ENCODE data around the gene ASB10. TPM values are rescaled to one million over a fixed set of nuclear protein-coding genes. Genes with fewer than 3 reads are reported as not detected.

The ASB10 gene
- total RNA-seq, 4 donors from 2014 or later, result not detected

DNA sequence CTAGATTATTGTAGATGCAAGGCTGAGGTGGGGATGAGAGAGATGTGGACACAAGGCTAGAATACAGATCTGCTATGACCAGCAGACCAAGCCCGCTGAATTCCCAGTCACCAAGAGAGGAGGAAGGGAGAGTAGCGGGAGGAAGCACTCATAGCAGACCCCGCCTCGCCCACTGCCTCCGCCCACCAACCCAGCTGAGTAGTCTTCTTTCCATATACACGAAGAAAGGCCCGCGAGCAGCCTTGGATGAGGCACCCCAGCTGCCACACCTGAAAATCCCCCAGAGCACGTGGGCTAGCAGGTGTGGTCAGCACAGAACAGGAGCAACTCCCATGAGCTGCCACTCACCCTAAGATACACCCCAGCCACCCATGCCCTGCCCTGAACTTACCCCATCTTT, 31.1 kb upstream of the ASB10 start:
- TF ChIP-seq, protein P1, sequence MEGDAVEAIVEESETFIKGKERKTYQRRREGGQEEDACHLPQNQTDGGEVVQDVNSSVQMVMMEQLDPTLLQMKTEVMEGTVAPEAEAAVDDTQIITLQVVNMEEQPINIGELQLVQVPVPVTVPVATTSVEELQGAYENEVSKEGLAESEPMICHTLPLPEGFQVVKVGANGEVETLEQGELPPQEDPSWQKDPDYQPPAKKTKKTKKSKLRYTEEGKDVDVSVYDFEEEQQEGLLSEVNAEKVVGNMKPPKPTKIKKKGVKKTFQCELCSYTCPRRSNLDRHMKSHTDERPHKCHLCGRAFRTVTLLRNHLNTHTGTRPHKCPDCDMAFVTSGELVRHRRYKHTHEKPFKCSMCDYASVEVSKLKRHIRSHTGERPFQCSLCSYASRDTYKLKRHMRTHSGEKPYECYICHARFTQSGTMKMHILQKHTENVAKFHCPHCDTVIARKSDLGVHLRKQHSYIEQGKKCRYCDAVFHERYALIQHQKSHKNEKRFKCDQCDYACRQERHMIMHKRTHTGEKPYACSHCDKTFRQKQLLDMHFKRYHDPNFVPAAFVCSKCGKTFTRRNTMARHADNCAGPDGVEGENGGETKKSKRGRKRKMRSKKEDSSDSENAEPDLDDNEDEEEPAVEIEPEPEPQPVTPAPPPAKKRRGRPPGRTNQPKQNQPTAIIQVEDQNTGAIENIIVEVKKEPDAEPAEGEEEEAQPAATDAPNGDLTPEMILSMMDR (IDR thresholded peaks at IDR 0.05; ENCODE audit: low read depth), result no peak

DNA sequence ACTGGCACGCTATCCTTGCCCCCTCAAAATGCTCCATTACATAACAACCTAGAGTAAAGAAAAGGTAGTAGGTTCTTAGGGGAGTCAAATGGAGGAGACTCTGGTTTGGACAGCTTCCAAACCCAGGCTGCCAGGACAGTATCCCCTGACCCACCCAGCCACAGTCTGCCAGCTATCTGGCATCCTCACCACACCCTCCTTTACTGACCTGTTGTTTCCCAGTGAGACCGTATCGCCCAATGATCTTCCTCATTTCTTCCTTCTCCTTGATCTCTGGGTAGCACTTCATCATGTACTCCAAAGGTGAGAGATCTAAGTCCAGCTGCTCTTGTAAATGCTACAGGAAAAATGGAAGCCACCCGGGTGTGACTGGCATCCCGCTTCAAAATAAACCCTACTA, 28.3 kb upstream of the ASB10 start:
- TF ChIP-seq, protein P1 (IDR thresholded peaks at IDR 0.05; ENCODE audit: low read depth), result no peak

DNA sequence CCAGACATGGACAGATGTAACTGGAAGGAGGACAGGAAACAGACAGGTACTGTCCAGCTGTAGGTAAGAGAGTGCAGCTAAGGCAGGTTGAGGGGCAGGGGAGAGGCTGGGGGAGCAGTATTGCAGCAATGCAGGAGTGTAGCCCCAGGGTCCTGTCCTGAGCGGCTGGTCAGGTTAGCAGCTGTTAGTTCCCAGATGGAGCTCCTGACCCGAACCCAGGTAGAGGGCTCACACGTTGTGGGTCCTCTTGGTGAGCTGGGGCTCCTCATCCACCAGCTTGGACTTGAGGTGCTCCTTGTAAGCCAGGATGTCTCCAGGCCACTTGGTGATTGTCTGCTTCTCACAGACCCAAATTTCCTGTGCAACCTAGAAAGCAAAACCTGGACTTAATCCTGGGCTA, 26.8 kb upstream of the ASB10 start:
- TF ChIP-seq, protein P1 (IDR thresholded peaks at IDR 0.05; ENCODE audit: low read depth), result no peak

DNA sequence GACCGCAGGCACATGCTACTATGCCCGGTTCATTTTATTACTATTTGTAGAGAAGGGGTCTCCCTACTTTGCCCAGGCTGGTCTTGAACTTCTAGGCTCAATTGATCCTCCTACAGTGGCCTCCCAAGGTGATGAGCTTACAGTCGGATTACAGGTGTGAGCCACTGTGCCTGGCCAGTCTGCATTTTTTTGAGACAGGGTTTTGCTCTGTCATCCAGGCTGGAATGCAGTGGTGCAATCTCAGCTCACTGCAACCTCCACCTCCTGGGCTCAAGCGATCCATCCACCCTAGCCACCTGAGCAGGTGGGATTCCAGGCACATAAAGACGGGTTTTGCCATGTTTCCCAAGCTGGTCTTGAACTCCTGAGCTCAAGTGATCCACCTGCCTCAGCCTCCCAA, 25.6 kb upstream of the ASB10 start:
- TF ChIP-seq, protein P1 (IDR thresholded peaks at IDR 0.05; ENCODE audit: low read depth), result no peak

DNA sequence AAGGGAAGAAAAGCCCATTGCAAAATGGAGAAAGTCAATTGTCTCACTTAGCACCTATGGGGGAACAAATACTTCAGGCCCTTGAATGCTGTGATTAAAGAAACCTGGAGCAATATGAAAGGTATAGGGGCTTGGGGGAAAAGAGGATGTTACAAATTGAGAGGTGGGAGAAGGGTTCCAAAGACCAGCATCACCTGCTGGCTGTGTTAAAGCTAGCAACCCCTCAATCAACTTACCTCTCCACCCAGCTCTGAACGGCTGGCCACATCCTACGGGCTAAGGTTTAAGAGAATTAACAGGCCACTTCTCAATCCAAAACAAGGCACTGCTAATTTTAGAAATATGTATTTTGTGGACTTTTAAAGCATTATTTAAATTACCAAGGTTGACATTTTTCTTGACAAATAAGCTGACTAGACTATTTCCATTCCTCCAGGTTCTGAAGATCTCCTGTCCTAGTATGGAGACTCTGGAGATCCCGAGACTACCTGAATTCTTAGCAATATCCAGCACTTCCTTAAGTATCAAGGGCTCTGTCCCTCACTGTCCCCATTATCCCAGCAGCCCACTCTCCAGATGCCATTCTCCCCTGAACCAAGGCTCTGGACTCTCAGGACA, 24.2 kb upstream of the ASB10 start:
- TF ChIP-seq, protein P1 (IDR thresholded peaks at IDR 0.05; ENCODE audit: low read depth), result no peak

DNA sequence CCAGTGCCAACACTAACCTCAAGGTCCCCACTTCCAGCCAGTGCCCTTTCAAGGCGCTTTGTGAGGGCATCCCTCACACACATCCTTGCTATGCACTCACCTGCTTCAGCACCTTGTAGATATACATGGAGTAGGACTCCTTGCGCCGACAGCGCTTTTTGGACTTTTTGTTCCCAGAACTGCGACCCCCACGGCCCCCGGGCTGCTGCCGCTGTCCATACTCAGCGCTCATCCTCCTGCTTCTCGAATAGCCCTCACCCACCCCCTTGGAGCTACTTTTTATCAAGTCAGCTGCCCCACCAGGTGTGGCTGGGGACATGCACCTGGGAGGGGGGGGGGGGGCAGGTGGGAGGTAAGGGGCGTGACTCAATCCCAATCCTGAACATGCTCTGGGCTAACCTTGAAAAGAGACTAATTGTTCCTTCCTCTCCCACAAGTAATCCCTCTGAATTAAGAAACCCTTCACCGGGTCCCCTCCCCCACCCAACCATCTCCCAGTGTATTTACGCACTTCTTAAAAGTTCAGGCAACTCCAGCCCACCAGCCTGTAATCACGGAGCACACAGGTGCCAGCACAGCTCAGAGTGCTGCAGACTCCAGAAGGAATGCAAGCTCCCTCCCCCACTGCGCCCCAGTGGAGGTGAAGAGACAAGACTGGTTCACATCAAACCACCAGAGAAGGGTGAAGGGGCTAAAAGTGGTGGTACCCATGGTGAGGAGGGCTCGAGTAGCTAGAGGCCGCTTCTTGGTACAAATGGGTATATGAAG, 23.2 kb upstream of the ASB10 start, which contains the start of gene H2BK1:
Gene H2BK1, minus strand, starts transcription at position 402 of the 768 bp plus-strand sequence. Its CDS starts 170 bp downstream, at position 232.
- TF ChIP-seq, protein P1 (IDR thresholded peaks at IDR 0.05; ENCODE audit: low read depth), result no peak

DNA sequence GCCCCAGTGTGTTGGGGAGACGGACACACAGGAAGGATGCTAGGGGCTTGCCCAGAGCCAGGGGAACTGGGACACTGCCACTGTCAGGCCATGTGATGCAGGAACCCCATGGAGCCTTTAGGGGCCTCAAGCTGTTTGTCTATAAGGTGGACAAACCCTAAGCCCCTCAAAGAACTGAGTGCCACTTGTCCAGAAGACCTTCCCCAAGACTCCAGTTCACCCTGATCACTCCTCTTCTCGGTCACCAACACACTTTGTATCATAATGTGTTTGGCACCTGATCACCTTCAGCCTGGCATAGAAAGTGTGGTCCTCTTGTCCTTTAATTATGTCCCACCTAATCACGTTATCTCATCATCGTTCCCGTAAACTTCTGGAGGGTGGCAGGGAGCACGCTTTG, 22.5 kb upstream of the ASB10 start:
- TF ChIP-seq, protein P1 (IDR thresholded peaks at IDR 0.05; ENCODE audit: low read depth), result no peak

Measured in subcutaneous adipose tissue (tissue), 4 donors.